ENCODE results near the gene CCL8.

GRCh38 chr17:34305061-34305460, 14.2 kb upstream of the CCL8 start:
- TF ChIP-seq, protein P1, sequence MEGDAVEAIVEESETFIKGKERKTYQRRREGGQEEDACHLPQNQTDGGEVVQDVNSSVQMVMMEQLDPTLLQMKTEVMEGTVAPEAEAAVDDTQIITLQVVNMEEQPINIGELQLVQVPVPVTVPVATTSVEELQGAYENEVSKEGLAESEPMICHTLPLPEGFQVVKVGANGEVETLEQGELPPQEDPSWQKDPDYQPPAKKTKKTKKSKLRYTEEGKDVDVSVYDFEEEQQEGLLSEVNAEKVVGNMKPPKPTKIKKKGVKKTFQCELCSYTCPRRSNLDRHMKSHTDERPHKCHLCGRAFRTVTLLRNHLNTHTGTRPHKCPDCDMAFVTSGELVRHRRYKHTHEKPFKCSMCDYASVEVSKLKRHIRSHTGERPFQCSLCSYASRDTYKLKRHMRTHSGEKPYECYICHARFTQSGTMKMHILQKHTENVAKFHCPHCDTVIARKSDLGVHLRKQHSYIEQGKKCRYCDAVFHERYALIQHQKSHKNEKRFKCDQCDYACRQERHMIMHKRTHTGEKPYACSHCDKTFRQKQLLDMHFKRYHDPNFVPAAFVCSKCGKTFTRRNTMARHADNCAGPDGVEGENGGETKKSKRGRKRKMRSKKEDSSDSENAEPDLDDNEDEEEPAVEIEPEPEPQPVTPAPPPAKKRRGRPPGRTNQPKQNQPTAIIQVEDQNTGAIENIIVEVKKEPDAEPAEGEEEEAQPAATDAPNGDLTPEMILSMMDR (IDR thresholded peaks at IDR 0.05) = no peak
- TF ChIP-seq POLR2A (IDR thresholded peaks at IDR 0.05) = no peak
